Progenitor cell of endocrine pancreas (in vitro differentiated cells): ENCODE data around the gene PCSK1N. TPM values are rescaled to one million over a fixed set of nuclear protein-coding genes. Genes with fewer than 3 reads are reported as not detected.

Experiments
- DNase-seq: peaks from one replicate; pipeline ENCODE4 v3.0.0; 2021; ENCODE audit warnings: low spot score; ENCODE audit not compliant: unreplicated experiment
- H3K27ac Mint-ChIP-seq: 2 replicates; pipeline ENCODE4 v1.8.0; 2021; ENCODE audit warnings: mild to moderate bottlenecking, moderate library complexity, mixed read lengths
- H3K27me3 Mint-ChIP-seq: 2 replicates; pipeline ENCODE4 v1.8.0; 2021; ENCODE audit warnings: mixed read lengths
- H3K36me3 Mint-ChIP-seq: 2 replicates; pipeline ENCODE4 v1.8.0; 2022; ENCODE audit warnings: mixed read lengths; ENCODE audit not compliant: insufficient read depth
- H3K4me1 Mint-ChIP-seq: 2 replicates; pipeline ENCODE4 v1.8.0; 2021; ENCODE audit warnings: low read depth, mixed read lengths
- H3K4me3 Mint-ChIP-seq: 2 replicates; pipeline ENCODE4 v1.8.0; 2021; ENCODE audit warnings: low read depth, mild to moderate bottlenecking, moderate library complexity, mixed read lengths
- H3K9me3 Mint-ChIP-seq: 2 replicates; pipeline ENCODE4 v1.8.0; 2021; ENCODE audit warnings: low read depth, mixed read lengths
- total RNA-seq: library from RNA; stranded (reverse); gene quantifications from 2 replicates; pipeline ENCODE4 v1.2.1, GENCODE V29; 2021
- TF ChIP-seq, protein P1 (sequence below): fragments of 200-600 bp; sonication (generic); IDR thresholded peaks from one replicate; pipeline ENCODE4 v1.5.0; 2021; ENCODE audit warnings: antibody characterized with exemption, mild to moderate bottlenecking; ENCODE audit not compliant: unreplicated experiment

Gene PCSK1N
- total RNA-seq, 1 donor from 2014 or later: 58.3 TPM

DNA sequence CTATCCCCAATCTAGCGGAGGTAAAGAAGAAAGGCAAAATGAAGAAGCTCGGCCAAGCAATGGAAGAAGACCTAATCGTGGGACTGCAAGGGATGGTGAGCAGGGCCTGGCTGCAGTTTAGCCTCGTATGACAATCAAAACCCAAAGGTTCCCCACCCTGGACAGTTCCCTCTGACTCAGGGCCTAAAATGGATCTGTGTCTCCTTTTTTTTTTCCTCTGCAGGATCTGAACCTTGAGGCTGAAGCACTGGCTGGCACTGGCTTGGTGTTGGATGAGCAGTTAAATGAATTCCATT is 32.6 kb downstream of the PCSK1N start:
- no peaks in the 10 kb centered on the region for H3K27me3 Mint-ChIP-seq
- peaks cover 18% of the 10 kb centered on the region for H3K9me3 Mint-ChIP-seq
- peaks cover 13% of the 10 kb centered on the region for H3K36me3 Mint-ChIP-seq
- peaks cover 5% of the 10 kb centered on the region for H3K4me1 Mint-ChIP-seq
- H3K4me3 Mint-ChIP-seq: peak overlapping the region; percentile 90
- peak overlapping the region; percentile 99 for H3K27ac Mint-ChIP-seq
- TF ChIP-seq, protein P1, sequence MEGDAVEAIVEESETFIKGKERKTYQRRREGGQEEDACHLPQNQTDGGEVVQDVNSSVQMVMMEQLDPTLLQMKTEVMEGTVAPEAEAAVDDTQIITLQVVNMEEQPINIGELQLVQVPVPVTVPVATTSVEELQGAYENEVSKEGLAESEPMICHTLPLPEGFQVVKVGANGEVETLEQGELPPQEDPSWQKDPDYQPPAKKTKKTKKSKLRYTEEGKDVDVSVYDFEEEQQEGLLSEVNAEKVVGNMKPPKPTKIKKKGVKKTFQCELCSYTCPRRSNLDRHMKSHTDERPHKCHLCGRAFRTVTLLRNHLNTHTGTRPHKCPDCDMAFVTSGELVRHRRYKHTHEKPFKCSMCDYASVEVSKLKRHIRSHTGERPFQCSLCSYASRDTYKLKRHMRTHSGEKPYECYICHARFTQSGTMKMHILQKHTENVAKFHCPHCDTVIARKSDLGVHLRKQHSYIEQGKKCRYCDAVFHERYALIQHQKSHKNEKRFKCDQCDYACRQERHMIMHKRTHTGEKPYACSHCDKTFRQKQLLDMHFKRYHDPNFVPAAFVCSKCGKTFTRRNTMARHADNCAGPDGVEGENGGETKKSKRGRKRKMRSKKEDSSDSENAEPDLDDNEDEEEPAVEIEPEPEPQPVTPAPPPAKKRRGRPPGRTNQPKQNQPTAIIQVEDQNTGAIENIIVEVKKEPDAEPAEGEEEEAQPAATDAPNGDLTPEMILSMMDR: no peak
- DNase-seq: no peak

DNA sequence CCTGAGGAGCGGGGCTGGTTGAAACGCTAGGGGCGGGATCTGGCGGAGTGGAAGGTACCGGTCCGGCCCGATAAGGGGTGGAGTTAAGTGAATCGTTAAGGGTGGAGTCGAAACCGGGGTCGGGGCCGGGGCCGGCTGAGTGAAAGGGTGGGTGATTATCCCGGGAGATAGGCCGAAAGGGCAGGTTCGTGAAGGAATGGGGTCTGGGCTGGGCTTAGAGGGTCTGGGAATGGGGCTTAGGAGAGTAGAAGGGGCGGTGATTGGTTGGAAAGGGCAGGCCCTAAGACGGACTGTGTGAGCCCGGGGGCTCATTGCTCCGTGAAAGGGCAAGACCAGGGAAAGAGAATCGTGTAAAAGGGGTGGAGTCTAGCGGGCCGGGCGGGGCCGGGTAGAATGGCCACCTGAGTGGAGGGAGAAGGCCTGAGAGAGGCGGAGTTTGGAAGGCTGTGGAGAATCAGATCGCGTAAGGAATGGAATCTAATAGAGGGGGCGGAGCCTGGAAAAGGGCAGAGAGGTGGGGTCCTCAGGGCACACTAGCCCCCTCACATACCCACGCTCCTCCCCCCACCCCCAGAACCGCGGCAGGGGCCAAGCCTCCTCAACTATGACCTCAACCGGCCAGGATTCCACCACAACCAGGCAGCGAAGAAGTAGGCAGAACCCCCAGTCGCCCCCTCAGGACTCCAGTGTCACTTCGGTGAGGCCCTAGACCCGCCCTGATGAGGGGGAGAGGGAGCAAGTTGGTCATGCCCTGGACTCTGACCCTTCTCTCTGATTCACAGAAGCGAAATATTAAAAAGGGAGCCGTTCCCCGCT is 33.1 kb downstream of the PCSK1N start:
- H3K36me3 Mint-ChIP-seq: peaks cover 13% of the 10 kb centered on the region
- H3K9me3 Mint-ChIP-seq: peaks cover 18% of the 10 kb centered on the region
- H3K27me3 Mint-ChIP-seq: no peaks in the 10 kb centered on the region
- DNase-seq: peak; percentile 61
- H3K4me1 Mint-ChIP-seq: peaks cover 5% of the 10 kb centered on the region
- TF ChIP-seq, protein P1: no peak
- peak overlapping the region; percentile 99 for H3K27ac Mint-ChIP-seq
- H3K4me3 Mint-ChIP-seq: peak overlapping the region; percentile 90

DNA sequence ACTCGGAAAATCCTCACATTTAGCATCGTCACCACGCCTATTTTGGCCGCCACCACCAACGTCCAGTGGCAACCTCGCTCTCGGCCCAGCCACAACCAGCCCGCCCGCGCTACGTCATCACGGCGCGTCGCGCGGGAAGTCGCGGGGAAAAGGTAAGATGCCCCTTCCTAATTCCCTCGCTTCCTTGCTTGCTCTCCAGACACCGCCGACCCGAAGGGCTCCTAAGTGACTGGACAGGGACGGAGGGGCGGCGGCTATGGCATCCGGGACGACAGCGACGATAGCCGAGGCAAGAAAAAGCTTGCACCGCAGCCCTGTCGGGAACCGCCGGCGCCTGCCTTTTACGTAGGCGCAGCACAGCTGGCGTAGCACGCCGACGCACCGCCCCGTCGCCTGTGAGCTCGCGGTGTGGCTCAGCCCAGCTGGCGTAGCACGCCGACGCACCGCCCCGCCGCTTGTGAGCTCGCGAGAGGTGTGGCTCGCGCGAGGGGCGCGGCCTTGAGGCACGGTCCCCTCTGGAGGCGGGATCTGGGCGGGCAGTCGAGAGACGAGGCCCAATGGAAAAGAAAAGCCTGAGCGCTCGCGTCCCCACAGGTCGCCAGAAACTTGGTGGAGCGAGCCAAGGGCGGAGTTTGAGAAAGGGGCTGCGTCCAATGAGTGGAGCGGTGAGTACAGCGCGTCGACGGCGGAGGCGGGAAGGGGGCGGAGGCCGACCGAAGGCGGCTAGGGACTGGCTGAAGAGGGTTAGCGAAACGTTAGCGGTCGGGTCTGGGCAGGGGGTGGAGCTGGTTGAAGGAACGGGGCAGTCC is 33.9 kb downstream of the PCSK1N start, which contains the start of gene HDAC6:
Gene HDAC6 (plus strand): TSS at position 788 of the 809 bp plus-strand sequence. CDS start 626 bp downstream, outside the sequence.
- H3K9me3 Mint-ChIP-seq: peaks cover 14% of the 10 kb centered on the region
- peak within 1 kb of the TSS; percentile 99 for H3K27ac Mint-ChIP-seq
- TF ChIP-seq, protein P1: no peak
- H3K4me1 Mint-ChIP-seq: peaks cover 5% of the 10 kb centered on the region
- H3K36me3 Mint-ChIP-seq: peaks cover 11% of the 10 kb centered on the region
- DNase-seq: peak; percentile 84
- H3K27me3 Mint-ChIP-seq: no peaks in the 10 kb centered on the region
- peak within 1 kb of the TSS; percentile 90 for H3K4me3 Mint-ChIP-seq

DNA sequence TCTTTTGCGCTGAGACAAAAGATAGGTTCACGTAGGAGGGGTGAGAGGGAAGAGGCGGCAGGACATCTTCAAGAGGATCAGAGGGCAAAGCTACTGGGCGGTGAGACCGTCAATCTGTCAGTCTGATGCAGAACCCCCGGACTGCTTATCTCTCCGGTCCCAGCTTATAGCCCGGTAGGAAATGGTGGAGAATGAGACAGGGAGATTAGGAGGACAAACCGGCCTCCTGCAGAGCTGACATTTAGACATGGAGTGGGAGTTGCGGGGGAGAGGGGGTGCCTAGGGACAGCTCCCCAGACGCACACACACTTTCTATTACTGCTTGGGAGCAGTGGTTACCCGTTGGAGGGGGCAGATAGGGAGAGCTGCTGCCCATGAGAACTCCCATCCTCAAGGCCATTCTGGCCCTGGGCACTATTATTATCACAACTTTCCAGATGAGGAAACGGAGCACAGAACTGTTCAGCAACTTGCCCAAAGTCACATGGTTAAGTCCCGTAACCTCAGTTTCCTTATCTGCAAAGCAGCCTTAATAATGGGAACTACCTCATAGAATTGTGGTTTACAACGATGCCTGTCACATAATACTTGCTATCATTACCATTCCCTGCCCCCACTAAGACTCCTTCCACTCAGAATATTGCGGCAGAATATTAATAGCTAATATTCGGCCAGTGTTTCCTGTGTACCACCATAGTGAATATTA is 34.7 kb downstream of the PCSK1N start:
- peaks cover 17% of the 10 kb centered on the region for H3K9me3 Mint-ChIP-seq
- no peaks in the 10 kb centered on the region for H3K27me3 Mint-ChIP-seq
- peaks cover 5% of the 10 kb centered on the region for H3K4me1 Mint-ChIP-seq
- H3K4me3 Mint-ChIP-seq: peak overlapping the region; percentile 90
- H3K36me3 Mint-ChIP-seq: peaks cover 9% of the 10 kb centered on the region
- TF ChIP-seq, protein P1: no peak
- H3K27ac Mint-ChIP-seq: peak overlapping the region; percentile 99
- no peak for DNase-seq

DNA sequence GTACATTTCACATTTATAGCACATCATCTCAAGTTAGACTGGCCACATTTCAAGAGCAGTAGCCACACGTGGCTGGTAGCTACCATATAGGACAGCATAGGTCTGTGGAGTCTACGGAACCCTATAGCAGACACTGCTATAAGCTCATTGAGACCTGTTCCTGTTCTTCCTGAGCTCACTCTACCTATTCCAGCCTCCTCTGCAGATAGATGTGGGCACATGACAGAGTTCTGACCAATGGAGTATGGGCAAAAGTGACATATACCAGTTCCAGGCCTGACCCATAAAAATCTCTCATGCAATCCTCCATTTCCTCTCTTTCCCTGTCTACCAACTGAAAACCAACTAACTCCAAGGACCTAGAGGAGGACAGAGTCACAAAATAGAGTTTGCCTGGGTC is 37.1 kb downstream of the PCSK1N start:
- peaks cover 8% of the 10 kb centered on the region for H3K4me1 Mint-ChIP-seq
- H3K27me3 Mint-ChIP-seq: no peaks in the 10 kb centered on the region
- H3K27ac Mint-ChIP-seq: no peak overlapping the region
- H3K9me3 Mint-ChIP-seq: peaks cover 7% of the 10 kb centered on the region
- no peaks in the 10 kb centered on the region for H3K36me3 Mint-ChIP-seq
- DNase-seq: no peak
- TF ChIP-seq, protein P1: no peak
- no peak overlapping the region for H3K4me3 Mint-ChIP-seq
